ENCODE measurements around the gene PTPN14.

GRCh38 chr1:214537872-214538473 lies 13.4 kb downstream of the PTPN14 start:
- TF ChIP-seq CTCF (IDR thresholded peaks at IDR 0.05): no peak
- TF ChIP-seq POLR2A (IDR thresholded peaks at IDR 0.05): no peak
